Activated CD8-positive, alpha-beta T cell treated with anti-CD3 and anti-CD28 coated beads for 36 hours (primary cell): ENCODE measurements around the gene RRH. TPM values are rescaled to one million over a fixed set of nuclear protein-coding genes. Genes with fewer than 3 reads are reported as not detected.

Experiments used
- ATAC-seq: fragments of 200-7000 bp; cut with Tn5 transposase; one replicate; pipeline ENCODE4 v1.10.0; 2021; ENCODE audit warnings: mild to moderate bottlenecking, moderate library complexity
- CTCF ChIA-PET: fragments of 350-600 bp; sonication (Branson Sonifier 250); formaldehyde crosslinking; loops from one replicate; lab custom pipeline; 2021; ENCODE audit warnings: antibody characterized with exemption; lab: Charles Lee
- POLR2A ChIA-PET: fragments of 350-600 bp; sonication (Branson Sonifier 250); formaldehyde crosslinking; loops from one replicate; lab custom pipeline; 2021; ENCODE audit warnings: antibody characterized with exemption; lab: Charles Lee
- DNase-seq: peaks from one replicate; pipeline ENCODE4 v3.0.0-alpha.2; 2020
- H3K27ac Mint-ChIP-seq: one replicate; pipeline ENCODE4 v1.8.0; 2021; ENCODE audit warnings: mild to moderate bottlenecking, mixed read lengths
- H3K27me3 Mint-ChIP-seq: one replicate; pipeline ENCODE4 v1.8.0; 2021; ENCODE audit warnings: mixed read lengths
- H3K36me3 Mint-ChIP-seq: one replicate; pipeline ENCODE4 v1.8.0; 2021; ENCODE audit warnings: low read depth, mixed read lengths
- H3K4me1 Mint-ChIP-seq: one replicate; pipeline ENCODE4 v1.8.0; 2021; ENCODE audit warnings: low read depth, mixed read lengths
- H3K4me3 Mint-ChIP-seq: one replicate; pipeline ENCODE4 v1.8.0; 2021; ENCODE audit warnings: mild to moderate bottlenecking, moderate library complexity, mixed read lengths
- H3K9me3 Mint-ChIP-seq: one replicate; pipeline ENCODE4 v1.8.0; 2021; ENCODE audit warnings: mixed read lengths
- CTCF ChIP-seq: fragments of 200-600 bp; IDR thresholded peaks from one replicate; pipeline ENCODE4 v1.8.0; 2022; ENCODE audit warnings: antibody characterized with exemption, mild to moderate bottlenecking
- intact Hi-C: fragments of 100-400 bp; cut with micrococcal nuclease; formaldehyde crosslinking; loops from one replicate; pipeline ENCODE4 v1.10.0; 2022
- total RNA-seq, 2 experiments: library from RNA; stranded (reverse); gene quantifications; one replicate each; pipeline ENCODE4 v1.2.3, GENCODE V29; 2021

The RRH gene
- total RNA-seq, 2 experiments from 2014 or later = not detected

GRCh38 chr4:109870061-109870460 is 42.3 kb downstream of the RRH start:
- CTCF ChIA-PET = no interaction called here
- ATAC-seq (no peak), DNase-seq (no peak)
- intact Hi-C loops = no loop called here
- Mint-ChIP-seq H3K4me1 (no peaks in the 10 kb centered on the region), H3K9me3 (no peaks in the 10 kb centered on the region), H3K27me3 (no peaks in the 10 kb centered on the region), H3K36me3 (peaks cover 2% of the 10 kb centered on the region), H3K27ac (no peak overlapping the region), H3K4me3 (no peak overlapping the region)
- POLR2A ChIA-PET = no interaction called here
- no peak for TF ChIP-seq CTCF

GRCh38 chr4:109872065-109872464 is 44.3 kb downstream of the RRH start:
- H3K4me1 Mint-ChIP-seq = no peaks in the 10 kb centered on the region
- H3K4me3 Mint-ChIP-seq = no peak overlapping the region
- H3K9me3 Mint-ChIP-seq = no peaks in the 10 kb centered on the region
- peaks cover 2% of the 10 kb centered on the region for H3K36me3 Mint-ChIP-seq
- ATAC-seq (no peak), DNase-seq (no peak)
- no peak for TF ChIP-seq CTCF
- CTCF ChIA-PET = no interaction called here
- POLR2A ChIA-PET = no interaction called here
- H3K27me3 Mint-ChIP-seq = no peaks in the 10 kb centered on the region
- no peak overlapping the region for H3K27ac Mint-ChIP-seq
- intact Hi-C loops = no loop called here

GRCh38 chr4:109872950-109873656 is 45.3 kb downstream of the RRH start:
- no peak for ATAC-seq
- intact Hi-C loops = no loop called here
- CTCF ChIA-PET = no interaction called here
- POLR2A ChIA-PET = no interaction called here
- no peak for DNase-seq
- H3K9me3 Mint-ChIP-seq = no peaks in the 10 kb centered on the region
- no peak for TF ChIP-seq CTCF
- H3K36me3 Mint-ChIP-seq = no peaks in the 10 kb centered on the region
- H3K4me3 Mint-ChIP-seq = no peak overlapping the region
- H3K27ac Mint-ChIP-seq = no peak overlapping the region
- H3K27me3 Mint-ChIP-seq = peaks cover 2% of the 10 kb centered on the region
- no peaks in the 10 kb centered on the region for H3K4me1 Mint-ChIP-seq

- ChIA-PET POLR2A (no interaction called here), CTCF (interaction anchor here (0.6 kb wide), 1 partner anchor 132 kb away, joined by 3 read pairs; no protein-coding TSS in a partner anchor)
- intact Hi-C loops = no loop called here
These were observed 46.2 kb downstream of the RRH start for GRCh38 chr4:109873791-109874514.

More at GRCh38 chr4:109873791-109874514, 46.2 kb downstream of the RRH start:
- H3K4me1 Mint-ChIP-seq = no peaks in the 10 kb centered on the region
- H3K27ac Mint-ChIP-seq = no peak overlapping the region
- no peaks in the 10 kb centered on the region for H3K9me3 Mint-ChIP-seq
- peaks cover 3% of the 10 kb centered on the region for H3K27me3 Mint-ChIP-seq
- no peak for ATAC-seq
- H3K4me3 Mint-ChIP-seq = no peak overlapping the region
- no peak for TF ChIP-seq CTCF
- H3K36me3 Mint-ChIP-seq = no peaks in the 10 kb centered on the region
- no peak for DNase-seq
